ENCODE measurements around the gene CHMP4B. TPM values are rescaled to one million over a fixed set of nuclear protein-coding genes. Genes with fewer than 3 reads are reported as not detected.

The CHMP4B gene
- total and polyA plus RNA-seq, 2 donors (not counting 1 experiment from before 2014, with no cell fraction given) = 62.3 to 83.9 TPM

- Histone ChIP-seq H3K27ac (ENCODE audit: low read length in 2 of 2) (no peak overlapping the region), H2AFZ (ENCODE audit: insufficient read depth, low read depth, low read length, poor library complexity, severe bottlenecking) (no peak overlapping the region), H3K9me3 (ENCODE audit: control extremely low read depth in 1 of 3, control insufficient read depth in 2 of 3, insufficient read depth in 1 of 3, low read length in 2 of 3) (peaks cover 0 to 28% (median 7%) of the 10 kb centered on the region in 3 donors), H3K9ac (ENCODE audit: low read length) (no peak overlapping the region), H3K79me2 (ENCODE audit: control insufficient read depth, insufficient read depth, low read length) (no peaks in the 10 kb centered on the region), H4K20me1 (ENCODE audit: control insufficient read depth, insufficient read depth, low read length, poor library complexity, severe bottlenecking) (no peaks in the 10 kb centered on the region), H3K36me3 (replicated peaks in 1 of 2; ENCODE audit: control extremely low read depth in 1 of 2, control insufficient read depth in 1 of 2, extremely low read depth in 1 of 2, insufficient read depth in 2 of 2, low read length in 1 of 2) (no peaks in the 10 kb centered on the region), H3K27me3 (replicated peaks in 1 of 4; ENCODE audit: control extremely low read depth in 1 of 4, control insufficient read depth in 3 of 4, insufficient read depth in 4 of 4, low read length in 3 of 4) (no peaks in the 10 kb centered on the region), H3K4me2 (replicated peaks; ENCODE audit: low read depth, low read length, poor library complexity, severe bottlenecking) (no peak overlapping the region), H3K4me3 (ENCODE audit: control extremely low read depth in 1 of 5, extremely low read depth in 1 of 5, insufficient read depth in 1 of 5, low read depth in 2 of 5, low read length in 4 of 5) (no peak overlapping the region), H3K4me1 (ENCODE audit: control insufficient read depth in 2 of 2, insufficient read depth in 2 of 2, low read length in 2 of 2) (peaks cover 10 to 27% of the 10 kb centered on the region in 2 donors)
- Mint-ChIP-seq H3K9me3 (ENCODE audit: insufficient read depth) (peaks cover 4% of the 10 kb centered on the region), H3K27me3 (no peaks in the 10 kb centered on the region), H3K27ac (no peak overlapping the region), H3K4me3 (no peak overlapping the region), H3K4me1 (peaks cover 30% of the 10 kb centered on the region)
- CTCF ChIA-PET = no interaction called here
- POLR2A ChIA-PET = no interaction called here
- no peak for TF ChIP-seq CTCF (IDR thresholded peaks at IDR 0.05)
- no peak for TF ChIP-seq EZH2 (IDR thresholded peaks at IDR 0.05; ENCODE audit: borderline replicate concordance, insufficient read depth, low read depth, low read length, poor library complexity, severe bottlenecking)
- ATAC-seq (ENCODE audit: low read depth) = no peak
- intact Hi-C loops (cut with micrococcal nuclease) = no loop called here
- no peak for DNase-seq
- WGBS (ENCODE audit: insufficient coverage) = 53% methylated on average over 6 of the region's 6 CpGs
Measured at GRCh38 chr20:33881989-33882388, 70.8 kb downstream of the CHMP4B start.

GRCh38 chr20:33882481-33882880, 71.3 kb downstream of the CHMP4B start:
- Histone ChIP-seq H3K27ac (ENCODE audit: low read length in 2 of 2) (no peak overlapping the region), H2AFZ (ENCODE audit: insufficient read depth, low read depth, low read length, poor library complexity, severe bottlenecking) (no peak overlapping the region), H3K4me2 (replicated peaks; ENCODE audit: low read depth, low read length, poor library complexity, severe bottlenecking) (no peak overlapping the region), H3K4me1 (ENCODE audit: control insufficient read depth in 2 of 2, insufficient read depth in 2 of 2, low read length in 2 of 2) (peaks cover 10 to 27% of the 10 kb centered on the region in 2 donors), H3K79me2 (ENCODE audit: control insufficient read depth, insufficient read depth, low read length) (no peaks in the 10 kb centered on the region), H3K27me3 (replicated peaks in 1 of 4; ENCODE audit: control extremely low read depth in 1 of 4, control insufficient read depth in 3 of 4, insufficient read depth in 4 of 4, low read length in 3 of 4) (no peaks in the 10 kb centered on the region), H3K9me3 (ENCODE audit: control extremely low read depth in 1 of 3, control insufficient read depth in 2 of 3, insufficient read depth in 1 of 3, low read length in 2 of 3) (peaks cover 0 to 28% (median 7%) of the 10 kb centered on the region in 3 donors), H4K20me1 (ENCODE audit: control insufficient read depth, insufficient read depth, low read length, poor library complexity, severe bottlenecking) (no peaks in the 10 kb centered on the region), H3K4me3 (ENCODE audit: control extremely low read depth in 1 of 5, extremely low read depth in 1 of 5, insufficient read depth in 1 of 5, low read depth in 2 of 5, low read length in 4 of 5) (no peak overlapping the region), H3K36me3 (replicated peaks in 1 of 2; ENCODE audit: control extremely low read depth in 1 of 2, control insufficient read depth in 1 of 2, extremely low read depth in 1 of 2, insufficient read depth in 2 of 2, low read length in 1 of 2) (no peaks in the 10 kb centered on the region), H3K9ac (ENCODE audit: low read length) (no peak overlapping the region)
- POLR2A ChIA-PET = interaction anchor here (0.7 kb wide), 1 partner anchor 111 kb away, joined by 3 read pairs; no protein-coding TSS in a partner anchor
- DNase-seq (no peak), ATAC-seq (ENCODE audit: low read depth) (no peak)
- 87% methylated on average over 8 of the region's 10 CpGs for WGBS (ENCODE audit: insufficient coverage)
- CTCF ChIA-PET = no interaction called here
- H3K9me3 Mint-ChIP-seq (ENCODE audit: insufficient read depth) = peaks cover 4% of the 10 kb centered on the region
- peaks cover 30% of the 10 kb centered on the region for H3K4me1 Mint-ChIP-seq
- TF ChIP-seq EZH2 (IDR thresholded peaks at IDR 0.05; ENCODE audit: borderline replicate concordance, insufficient read depth, low read depth, low read length, poor library complexity, severe bottlenecking) = no peak
- no peak for TF ChIP-seq CTCF (IDR thresholded peaks at IDR 0.05)
- H3K27me3 Mint-ChIP-seq = no peaks in the 10 kb centered on the region
- H3K27ac Mint-ChIP-seq = no peak overlapping the region
- intact Hi-C loops (cut with micrococcal nuclease) = no loop called here
- no peak overlapping the region for H3K4me3 Mint-ChIP-seq

Measured in B cell (primary cell).